Measurements from ENCODE around the gene YKT6.

The YKT6 gene

GRCh38 chr7:44256459-44256858 is 55.7 kb downstream of the YKT6 start:
- TF ChIP-seq, protein P1, sequence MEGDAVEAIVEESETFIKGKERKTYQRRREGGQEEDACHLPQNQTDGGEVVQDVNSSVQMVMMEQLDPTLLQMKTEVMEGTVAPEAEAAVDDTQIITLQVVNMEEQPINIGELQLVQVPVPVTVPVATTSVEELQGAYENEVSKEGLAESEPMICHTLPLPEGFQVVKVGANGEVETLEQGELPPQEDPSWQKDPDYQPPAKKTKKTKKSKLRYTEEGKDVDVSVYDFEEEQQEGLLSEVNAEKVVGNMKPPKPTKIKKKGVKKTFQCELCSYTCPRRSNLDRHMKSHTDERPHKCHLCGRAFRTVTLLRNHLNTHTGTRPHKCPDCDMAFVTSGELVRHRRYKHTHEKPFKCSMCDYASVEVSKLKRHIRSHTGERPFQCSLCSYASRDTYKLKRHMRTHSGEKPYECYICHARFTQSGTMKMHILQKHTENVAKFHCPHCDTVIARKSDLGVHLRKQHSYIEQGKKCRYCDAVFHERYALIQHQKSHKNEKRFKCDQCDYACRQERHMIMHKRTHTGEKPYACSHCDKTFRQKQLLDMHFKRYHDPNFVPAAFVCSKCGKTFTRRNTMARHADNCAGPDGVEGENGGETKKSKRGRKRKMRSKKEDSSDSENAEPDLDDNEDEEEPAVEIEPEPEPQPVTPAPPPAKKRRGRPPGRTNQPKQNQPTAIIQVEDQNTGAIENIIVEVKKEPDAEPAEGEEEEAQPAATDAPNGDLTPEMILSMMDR (IDR thresholded peaks at IDR 0.05) = no peak

- TF ChIP-seq, protein P1 (IDR thresholded peaks at IDR 0.05) = no peak
Measured at GRCh38 chr7:44257213-44257612, 56.4 kb downstream of the YKT6 start.

DNA sequence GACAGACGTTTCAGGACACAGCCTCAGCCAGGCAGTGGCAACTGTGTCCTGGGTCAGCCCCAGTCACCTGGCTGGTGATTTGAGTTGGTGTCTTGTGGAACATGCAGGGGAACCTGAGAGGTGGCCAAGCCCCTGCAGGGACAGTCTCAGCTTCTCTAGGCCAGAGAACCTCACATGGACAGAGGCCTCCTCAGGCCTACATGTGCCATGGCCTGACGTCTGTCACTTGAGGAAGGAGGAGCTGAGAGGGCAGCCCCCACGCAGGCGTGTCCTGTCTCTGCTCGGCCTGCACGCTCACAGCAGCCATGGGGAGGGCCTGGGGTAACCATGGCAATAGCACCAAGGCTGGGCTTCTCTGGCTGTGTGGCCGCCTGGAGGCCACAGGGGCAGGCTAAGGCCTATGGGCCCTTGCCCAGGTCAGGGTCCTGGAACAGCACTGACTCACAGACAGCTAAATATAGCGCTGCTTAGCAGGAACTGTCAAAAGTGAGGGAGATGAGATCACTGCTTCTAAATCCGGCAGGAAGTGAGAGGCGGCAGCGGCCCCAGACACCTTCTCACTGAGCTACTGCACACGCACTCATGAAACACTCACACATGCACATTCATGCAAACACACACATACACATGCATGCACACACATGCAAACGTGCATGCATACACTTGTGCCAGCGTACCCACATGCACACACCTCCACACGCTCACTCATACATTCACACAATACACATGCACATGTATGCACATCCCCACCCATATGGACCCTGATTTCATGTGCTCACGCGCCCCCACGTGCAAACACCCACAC is 57.0 kb downstream of the YKT6 start:
- TF ChIP-seq, protein P1 (IDR thresholded peaks at IDR 0.05) = no peak

DNA sequence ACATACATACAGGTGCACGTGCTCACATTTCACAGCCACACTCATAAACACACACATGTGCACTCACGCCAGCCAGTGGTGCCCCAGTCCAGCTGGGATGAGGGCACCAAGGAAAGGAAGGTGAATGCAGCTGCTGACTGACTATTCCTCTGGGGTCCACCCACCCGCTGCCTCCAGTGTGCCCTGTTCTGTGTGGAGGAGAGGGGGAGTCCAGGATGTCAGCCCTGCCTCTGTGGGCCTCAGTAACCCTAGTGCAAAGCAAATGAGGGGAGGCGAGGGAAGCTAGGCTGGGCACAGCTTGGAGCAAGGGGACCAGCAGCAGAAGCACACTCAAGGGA is 57.6 kb downstream of the YKT6 start:
- TF ChIP-seq, protein P1 (IDR thresholded peaks at IDR 0.05) = no peak

DNA sequence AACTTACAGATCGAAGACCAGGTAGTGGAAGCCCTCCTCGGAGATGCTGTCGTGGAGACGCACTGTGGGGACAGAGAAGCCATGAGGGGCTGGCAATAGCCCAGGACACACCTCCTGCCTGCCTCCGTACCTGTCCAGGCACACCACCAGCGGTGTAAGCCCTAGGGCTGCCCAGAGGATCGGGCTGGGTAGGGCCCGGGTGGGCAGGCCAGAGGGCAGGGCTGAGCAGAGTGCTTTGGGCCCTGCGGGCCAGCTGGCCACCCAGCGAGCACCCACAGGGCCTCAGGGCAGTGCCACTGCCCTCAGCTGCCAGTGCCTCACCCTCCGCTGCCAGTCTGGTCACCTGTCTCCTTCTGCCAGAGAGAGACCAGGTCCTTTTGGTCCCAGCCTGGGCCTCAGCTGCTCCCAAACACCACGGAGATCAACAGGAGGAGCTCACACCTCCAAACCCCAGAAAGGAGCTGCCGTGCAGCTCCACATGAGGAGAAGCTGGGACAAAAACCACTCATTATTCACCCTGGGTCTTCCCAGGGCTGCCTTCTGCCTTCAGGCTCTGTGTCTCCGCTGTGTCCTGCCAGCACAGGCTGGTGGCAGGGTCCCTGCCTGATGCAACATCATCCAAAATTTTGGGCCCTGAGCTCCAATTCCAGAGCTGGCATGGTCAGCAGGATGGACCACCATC is 58.2 kb downstream of the YKT6 start:
- TF ChIP-seq, protein P1 (IDR thresholded peaks at IDR 0.05) = no peak

GRCh38 chr7:44259547-44260457 is 59.0 kb downstream of the YKT6 start:
- TF ChIP-seq, protein P1 (IDR thresholded peaks at IDR 0.05) = no peak

GRCh38 chr7:44261240-44261639 is 60.5 kb downstream of the YKT6 start:
- TF ChIP-seq, protein P1 (IDR thresholded peaks at IDR 0.05) = no peak
